DMS114 treated with DMSO at 0.1 percent for 48 hours (cell line): ENCODE measurements around the gene PDLIM7.

Experiments used
- DNase-seq: peaks from one replicate; lab custom pipeline; 2025; ENCODE audit not compliant: unreplicated experiment; lab: John Stamatoyannopoulos, UW

The PDLIM7 gene

GRCh38 chr5:177475563-177476427 is 21.6 kb downstream of the PDLIM7 start:
- DNase-seq = no peak

GRCh38 chr5:177474846-177475562 is 22.4 kb downstream of the PDLIM7 start:
- DNase-seq = no peak

GRCh38 chr5:177474002-177474476 is 23.4 kb downstream of the PDLIM7 start:
- DNase-seq = no peak

GRCh38 chr5:177473443-177474001 is 23.9 kb downstream of the PDLIM7 start, which contains the start of gene DBN1:
TSS of gene DBN1 (minus strand) at chr5:177473634. CDS start at chr5:177473521, 113 bp downstream.
- DNase-seq = no peak

GRCh38 chr5:177472460-177473442 is 24.7 kb downstream of the PDLIM7 start:
- DNase-seq = no peak

GRCh38 chr5:177471610-177472356 is 25.6 kb downstream of the PDLIM7 start:
- no peak for DNase-seq

- no peak for DNase-seq
Measured at GRCh38 chr5:177470759-177471536, 26.5 kb downstream of the PDLIM7 start.

- no peak for DNase-seq
Measured at GRCh38 chr5:177469750-177470525, 27.5 kb downstream of the PDLIM7 start.

- no peak for DNase-seq
Measured at GRCh38 chr5:177468685-177469628, 28.4 kb downstream of the PDLIM7 start.

- no peak for DNase-seq
Measured at GRCh38 chr5:177468329-177468684, 29.1 kb downstream of the PDLIM7 start.

GRCh38 chr5:177467436-177467835 is 30.0 kb downstream of the PDLIM7 start:
- DNase-seq = no peak

- no peak for DNase-seq
Measured at GRCh38 chr5:177466861-177467260, 30.5 kb downstream of the PDLIM7 start.

- no peak for DNase-seq
Measured at GRCh38 chr5:177465044-177465443, 32.4 kb downstream of the PDLIM7 start.

- no peak for DNase-seq
Measured at GRCh38 chr5:177462021-177462670, 35.3 kb downstream of the PDLIM7 start.

- DNase-seq = no peak
Measured at GRCh38 chr5:177459819-177460628, 37.4 kb downstream of the PDLIM7 start.

GRCh38 chr5:177459357-177459756 is 38.0 kb downstream of the PDLIM7 start:
- no peak for DNase-seq
